Tibial artery (tissue), 4 donors: Measurements from ENCODE around the gene SUMO4.

Experiments
- DNase-seq, 2 donors: peaks; one replicate each; pipeline ENCODE4 v3.0.0-alpha.2; 2019
- H3K27ac ChIP-seq, 2 donors: fragments of 200-600 bp; sonication (generic) in 1 of 2; 1 replicate in 1 of 2; 2 replicates in 1 of 2; pipeline ENCODE4 v1.5.1; 2018 to 2019; ENCODE audit warnings: mild to moderate bottlenecking in 1 of 2
- H3K27me3 ChIP-seq, 2 donors: fragments of 200-600 bp; sonication (generic) in 1 of 2; one replicate each; pipeline versions ENCODE4 v1.5.1 to v1.6.0; 2016 to 2019
- H3K36me3 ChIP-seq, 3 donors: fragments of 200-600 bp; sonication (generic) in 2 of 3; one replicate each; pipeline ENCODE4 v1.5.1; 2016 to 2019; ENCODE audit warnings: mild to moderate bottlenecking in 2 of 3
- H3K4me1 ChIP-seq, 4 donors: fragments of 200-600 bp; sonication (generic) in 2 of 4; 1 replicate in 3 of 4; 2 replicates in 1 of 4; pipeline ENCODE4 v1.5.1; 2016 to 2019
- H3K4me3 ChIP-seq, 2 donors: fragments of 200-600 bp; sonication (generic) in 1 of 2; 1 replicate in 1 of 2; 2 replicates in 1 of 2; pipeline ENCODE4 v1.5.1; 2018 to 2019; ENCODE audit warnings: mild to moderate bottlenecking in 2 of 2
- H3K9me3 ChIP-seq, 3 donors: fragments of 200-600 bp; sonication (generic) in 1 of 3; one replicate each; pipeline ENCODE4 v1.5.1; 2016 to 2019
- CTCF ChIP-seq, 2 experiments: fragments of 200-600 bp in 1 of 2; fragments of 450-650 bp in 1 of 2; IDR thresholded peaks; one replicate each; pipeline ENCODE4 v1.5.1; 2017 to 2019; ENCODE audit warnings: antibody characterized with exemption in 2 of 2, mild to moderate bottlenecking in 1 of 2, moderate library complexity in 1 of 2
- intact Hi-C: fragments of 100-400 bp; cut with DNase I; formaldehyde crosslinking; loops from one replicate; pipeline ENCODE4 v1.15.0; 2023; ENCODE audit warnings: low total_unique reads

The SUMO4 gene

GRCh38 chr6:149379977-149380376, 20.1 kb upstream of the SUMO4 start:
- peaks cover 14 to 32% (median 22%) of the 10 kb centered on the region in 3 donors for H3K36me3 ChIP-seq
- no peak for TF ChIP-seq CTCF (IDR thresholded peaks at IDR 0.05)
- no peak overlapping the region for H3K4me3 ChIP-seq
- intact Hi-C loops, result no loop called here
- peaks cover 0 to 8% (median 3%) of the 10 kb centered on the region in 4 donors for H3K4me1 ChIP-seq
- H3K9me3 ChIP-seq, result no peaks in the 10 kb centered on the region
- no peaks in the 10 kb centered on the region for H3K27me3 ChIP-seq
- H3K27ac ChIP-seq, result no peak overlapping the region
- no peak for DNase-seq

GRCh38 chr6:149380523-149380922, 19.5 kb upstream of the SUMO4 start:
- Histone ChIP-seq H3K4me1 (peaks cover 0 to 12% (median 2%) of the 10 kb centered on the region in 4 donors), H3K27me3 (no peaks in the 10 kb centered on the region), H3K27ac (no peak overlapping the region), H3K36me3 (peaks cover 14 to 32% (median 22%) of the 10 kb centered on the region in 3 donors), H3K4me3 (no peak overlapping the region), H3K9me3 (no peaks in the 10 kb centered on the region)
- no peak for TF ChIP-seq CTCF (IDR thresholded peaks at IDR 0.05)
- no peak for DNase-seq
- intact Hi-C loops, result no loop called here

GRCh38 chr6:149383371-149383770, 16.7 kb upstream of the SUMO4 start:
- intact Hi-C loops, result no loop called here
- peaks cover 0 to 24% (median 7%) of the 10 kb centered on the region in 4 donors for H3K4me1 ChIP-seq
- DNase-seq, result no peak
- no peak for TF ChIP-seq CTCF (IDR thresholded peaks at IDR 0.05)
- H3K27me3 ChIP-seq, result no peaks in the 10 kb centered on the region
- H3K4me3 ChIP-seq, result no peak overlapping the region
- H3K9me3 ChIP-seq, result no peaks in the 10 kb centered on the region
- H3K36me3 ChIP-seq, result peaks cover 14 to 28% (median 17%) of the 10 kb centered on the region in 3 donors
- no peak overlapping the region for H3K27ac ChIP-seq

GRCh38 chr6:149384464-149384863, 15.6 kb upstream of the SUMO4 start:
- Histone ChIP-seq H3K27ac (no peak overlapping the region), H3K36me3 (peaks cover 7 to 17% (median 7%) of the 10 kb centered on the region in 3 donors), H3K4me3 (no peak overlapping the region), H3K27me3 (no peaks in the 10 kb centered on the region), H3K4me1 (peaks cover 0 to 24% (median 7%) of the 10 kb centered on the region in 4 donors), H3K9me3 (no peaks in the 10 kb centered on the region)
- intact Hi-C loops, result no loop called here
- no peak for DNase-seq
- TF ChIP-seq CTCF (IDR thresholded peaks at IDR 0.05), result no peak

GRCh38 chr6:149385998-149386646, 13.9 kb upstream of the SUMO4 start:
- intact Hi-C loops, result no loop called here
- no peak for TF ChIP-seq CTCF (IDR thresholded peaks at IDR 0.05)
- H3K4me1 ChIP-seq, result peaks cover 0 to 24% (median 7%) of the 10 kb centered on the region in 4 donors

More at GRCh38 chr6:149385998-149386646, 13.9 kb upstream of the SUMO4 start:
- no peak overlapping the region for H3K4me3 ChIP-seq
- no peak overlapping the region for H3K27ac ChIP-seq
- no peaks in the 10 kb centered on the region for H3K9me3 ChIP-seq
- no peak for DNase-seq
- H3K36me3 ChIP-seq, result peaks cover 0 to 6% (median 0%) of the 10 kb centered on the region in 3 donors
- no peaks in the 10 kb centered on the region for H3K27me3 ChIP-seq
